ENCODE measurements around the gene SNRPN. TPM values are rescaled to one million over a fixed set of nuclear protein-coding genes. Genes with fewer than 3 reads are reported as not detected.
"Not testable (repeated sequence)": the region's sequence is repeated elsewhere in the genome, so short reads cannot be mapped to it uniquely, and the experiment has no call there.

Gene SNRPN
- polyA plus RNA-seq, 10 donors: 169 to 227 (median 191) TPM

- DNase-seq: no peak
These were observed 8.1 kb downstream of the SNRPN start for GRCh38 chr15:24962880-24963279.

GRCh38 chr15:24966364-24967103, 11.7 kb downstream of the SNRPN start:
- DNase-seq: no peak

- DNase-seq: no peak
These were observed 16.3 kb downstream of the SNRPN start for GRCh38 chr15:24971052-24971451.

- DNase-seq: no peak
These were observed 17.0 kb downstream of the SNRPN start for GRCh38 chr15:24971772-24972171.

GRCh38 chr15:24972707-24973106, 17.9 kb downstream of the SNRPN start:
- not testable (repeated sequence) for DNase-seq

- DNase-seq: no peak
These were observed 22.1 kb downstream of the SNRPN start for GRCh38 chr15:24976932-24977331.

- no peak for DNase-seq
These were observed 22.9 kb downstream of the SNRPN start for GRCh38 chr15:24977686-24978085.

GRCh38 chr15:24985224-24985623, 30.4 kb downstream of the SNRPN start:
- no peak for DNase-seq

GRCh38 chr15:24986653-24987052, 31.9 kb downstream of the SNRPN start:
- no peak for DNase-seq

GRCh38 chr15:25019434-25019833, 64.6 kb downstream of the SNRPN start:
- DNase-seq: no peak

GRCh38 chr15:25022233-25022632, 67.4 kb downstream of the SNRPN start:
- DNase-seq: no peak

Other genes starting within 250 kb of the SNRPN start
- gene SNURF, start within 50 bp of the SNRPN start, polyA plus RNA-seq (ENCODE audit: insufficient read length in 10 of 10): 10 to 100 TPM; 11.7 to 51.4 (median 26.8) TPM

All from muscle of back (tissue), 11 donors.